ENCODE results near the gene LYL1.

The LYL1 gene

GRCh38 chr19:13083008-13083404 is 19.7 kb downstream of the LYL1 start:
- TF ChIP-seq CTCF (IDR thresholded peaks at IDR 0.05; ENCODE audit: low read depth, low read length) = no peak
- DNase-seq (ENCODE audit: extremely low read depth, low read depth) = no peak

DNA sequence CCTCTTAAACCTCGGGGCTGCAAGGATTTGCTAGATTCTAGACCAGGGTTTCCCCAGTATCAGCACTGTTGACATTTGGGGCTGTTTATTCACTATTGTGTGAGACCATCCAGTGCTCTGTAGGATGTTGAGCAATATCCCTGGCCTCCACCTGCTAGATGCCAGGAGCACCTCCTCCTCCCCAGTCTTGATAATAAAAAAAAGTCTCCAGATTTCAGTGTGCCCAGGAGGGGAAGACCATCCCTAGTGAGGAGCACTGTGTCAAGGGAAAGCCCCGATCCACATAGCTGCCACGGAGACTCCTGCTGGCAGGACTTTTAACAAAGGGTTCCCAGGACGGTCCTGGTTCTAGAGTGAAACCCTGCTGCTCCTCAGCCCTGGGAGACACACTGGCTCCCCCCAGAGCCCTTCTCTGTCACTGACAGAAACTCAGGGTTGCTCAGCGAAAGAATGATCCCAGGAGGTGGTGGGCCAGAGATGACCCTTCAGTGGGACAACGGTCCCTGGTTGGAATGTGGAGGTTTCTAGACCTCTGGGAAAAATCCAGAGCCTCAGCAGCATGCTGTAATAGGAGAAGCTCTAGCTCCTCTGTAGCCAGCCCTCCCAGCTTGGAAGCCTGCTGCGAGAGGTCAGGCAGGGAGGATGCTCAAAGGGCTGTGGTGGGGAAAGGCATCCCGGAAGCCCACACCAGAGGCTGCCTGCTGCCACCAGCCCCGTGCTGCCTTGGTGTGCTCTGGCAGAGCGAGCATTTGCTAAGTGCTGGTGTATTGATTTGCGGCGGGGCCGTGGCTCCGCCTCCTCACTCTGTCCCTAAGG is 20.3 kb downstream of the LYL1 start:
- no peak for DNase-seq (ENCODE audit: extremely low read depth, low read depth)
- peak; percentile 51 for TF ChIP-seq CTCF (IDR thresholded peaks at IDR 0.05; ENCODE audit: low read depth, low read length)

DNA sequence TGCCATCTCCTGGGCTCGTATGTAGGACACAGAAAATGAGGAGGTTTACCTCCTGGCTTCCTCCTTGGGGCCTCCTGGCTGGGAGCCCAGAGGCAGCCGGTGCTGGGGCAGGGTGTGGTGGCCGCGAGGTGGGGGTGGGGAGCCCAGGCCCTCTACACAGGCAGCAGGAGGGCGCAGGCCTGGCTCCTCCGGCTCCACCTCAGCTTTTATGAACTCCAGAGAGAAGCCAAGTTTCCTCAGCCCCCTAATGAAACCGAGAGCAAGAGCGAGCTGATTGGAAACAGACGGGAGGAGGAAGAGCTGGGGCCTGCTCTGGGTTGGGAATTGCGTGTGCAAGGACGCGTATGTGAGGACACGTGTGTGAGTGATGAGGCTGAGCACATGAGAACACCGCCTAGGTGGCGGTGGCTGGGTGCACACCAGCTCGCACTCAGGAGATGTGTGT is 23.1 kb downstream of the LYL1 start:
- no peak for TF ChIP-seq CTCF (IDR thresholded peaks at IDR 0.05; ENCODE audit: low read depth, low read length)
- DNase-seq (ENCODE audit: extremely low read depth, low read depth) = peak; percentile 87

GRCh38 chr19:13078897-13079541 is 23.6 kb downstream of the LYL1 start:
- no peak for TF ChIP-seq CTCF (IDR thresholded peaks at IDR 0.05; ENCODE audit: low read depth, low read length)
- DNase-seq (ENCODE audit: extremely low read depth, low read depth) = no peak

- DNase-seq (ENCODE audit: extremely low read depth, low read depth) = no peak
- TF ChIP-seq CTCF (IDR thresholded peaks at IDR 0.05; ENCODE audit: low read depth, low read length) = no peak
Measured at GRCh38 chr19:13078381-13078780, 24.3 kb downstream of the LYL1 start.

- TF ChIP-seq CTCF (IDR thresholded peaks at IDR 0.05; ENCODE audit: low read depth, low read length) = no peak
- no peak for DNase-seq (ENCODE audit: extremely low read depth, low read depth)
Measured at GRCh38 chr19:13077240-13077639, 25.4 kb downstream of the LYL1 start.

DNA sequence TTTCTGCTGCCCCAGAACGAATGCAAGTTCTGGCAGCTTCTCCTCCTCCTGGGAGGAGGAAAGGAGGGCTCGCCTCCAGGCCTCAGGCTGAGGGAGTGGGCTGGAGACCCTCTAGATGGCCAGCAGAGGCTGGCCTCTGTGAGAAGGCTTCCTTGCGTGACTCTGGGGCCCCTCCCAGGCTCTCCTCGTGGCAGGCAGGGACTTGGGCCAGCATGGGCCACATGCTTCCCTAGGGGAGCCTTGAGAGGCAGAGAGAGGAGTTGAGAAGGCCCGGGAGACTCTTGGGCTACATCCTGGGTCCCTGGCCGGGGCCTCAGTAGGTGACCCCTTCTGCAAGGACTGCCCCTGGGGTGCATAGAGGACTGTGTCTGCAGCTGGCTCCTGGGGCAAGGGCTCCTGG is 25.9 kb downstream of the LYL1 start:
- DNase-seq (ENCODE audit: extremely low read depth, low read depth) = no peak
- TF ChIP-seq CTCF (IDR thresholded peaks at IDR 0.05; ENCODE audit: low read depth, low read length) = no peak

All from AG09319 (cell line).